Retinal pigment epithelial cell (primary cell): ENCODE measurements around the gene SYP.

ENCODE experiments used
- DNase-seq: peaks from one replicate; pipeline ENCODE4 v3.0.0-alpha.2; 2010; ENCODE audit warnings: low read depth
- H3K4me3 ChIP-seq: 2 replicates; pipeline ENCODE4 v1.5.1; 2011; ENCODE audit warnings: mild to moderate bottlenecking, low read length, control low read depth, moderate library complexity
- TF ChIP-seq, protein P1 (sequence below): conservative IDR thresholded peaks from 2 replicates; pipeline ENCODE4 v1.5.1; 2011; ENCODE audit warnings: low read depth, low read length, control low read depth, inconsistent platforms

Gene SYP

GRCh38 chrX:49210406-49210805 is 10.4 kb upstream of the SYP start:
- TF ChIP-seq, protein P1, sequence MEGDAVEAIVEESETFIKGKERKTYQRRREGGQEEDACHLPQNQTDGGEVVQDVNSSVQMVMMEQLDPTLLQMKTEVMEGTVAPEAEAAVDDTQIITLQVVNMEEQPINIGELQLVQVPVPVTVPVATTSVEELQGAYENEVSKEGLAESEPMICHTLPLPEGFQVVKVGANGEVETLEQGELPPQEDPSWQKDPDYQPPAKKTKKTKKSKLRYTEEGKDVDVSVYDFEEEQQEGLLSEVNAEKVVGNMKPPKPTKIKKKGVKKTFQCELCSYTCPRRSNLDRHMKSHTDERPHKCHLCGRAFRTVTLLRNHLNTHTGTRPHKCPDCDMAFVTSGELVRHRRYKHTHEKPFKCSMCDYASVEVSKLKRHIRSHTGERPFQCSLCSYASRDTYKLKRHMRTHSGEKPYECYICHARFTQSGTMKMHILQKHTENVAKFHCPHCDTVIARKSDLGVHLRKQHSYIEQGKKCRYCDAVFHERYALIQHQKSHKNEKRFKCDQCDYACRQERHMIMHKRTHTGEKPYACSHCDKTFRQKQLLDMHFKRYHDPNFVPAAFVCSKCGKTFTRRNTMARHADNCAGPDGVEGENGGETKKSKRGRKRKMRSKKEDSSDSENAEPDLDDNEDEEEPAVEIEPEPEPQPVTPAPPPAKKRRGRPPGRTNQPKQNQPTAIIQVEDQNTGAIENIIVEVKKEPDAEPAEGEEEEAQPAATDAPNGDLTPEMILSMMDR, result no peak
- H3K4me3 ChIP-seq, result no peak overlapping the region
- no peak for DNase-seq

DNA sequence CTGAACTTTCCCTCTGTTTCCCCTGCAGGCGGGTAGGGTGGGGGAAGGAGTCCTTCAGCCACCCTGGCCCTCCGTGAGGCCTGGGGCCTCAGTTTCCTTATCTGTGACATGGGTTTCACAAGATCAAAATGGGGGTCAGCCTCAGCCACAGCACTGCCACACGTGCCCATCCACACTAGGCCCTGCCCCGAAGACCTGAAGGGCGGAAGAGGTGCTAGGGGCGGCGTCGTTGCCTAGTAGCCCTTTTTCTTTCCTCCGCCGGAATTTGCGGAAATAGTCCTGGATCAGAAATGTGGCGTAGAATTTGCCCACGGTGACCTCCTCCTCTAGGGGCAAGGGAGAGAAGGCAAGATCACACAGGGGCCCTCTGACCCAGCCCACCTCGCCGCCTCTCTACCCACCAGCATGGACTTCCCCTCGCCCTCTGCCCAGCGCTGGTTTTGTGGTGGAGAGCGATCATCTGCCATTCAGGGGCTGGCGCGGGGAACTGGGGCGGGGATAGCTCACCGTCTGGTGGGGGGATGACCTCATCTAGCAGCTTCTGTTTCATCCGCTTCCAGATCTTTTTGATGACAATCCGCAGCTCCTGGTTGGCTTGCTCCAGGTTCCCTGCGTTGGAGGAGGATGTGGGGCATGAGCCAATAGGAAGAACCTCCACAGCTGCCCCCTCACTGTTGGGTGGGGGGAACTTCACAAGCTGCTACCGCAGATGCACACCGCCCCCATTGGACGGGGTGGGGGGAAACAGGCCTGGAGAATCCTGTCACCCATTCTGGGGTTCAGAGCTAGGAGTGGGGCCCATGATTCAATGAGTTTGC is 9.7 kb upstream of the SYP start:
- TF ChIP-seq, protein P1, result no peak
- no peak overlapping the region for H3K4me3 ChIP-seq
- DNase-seq, result no peak

DNA sequence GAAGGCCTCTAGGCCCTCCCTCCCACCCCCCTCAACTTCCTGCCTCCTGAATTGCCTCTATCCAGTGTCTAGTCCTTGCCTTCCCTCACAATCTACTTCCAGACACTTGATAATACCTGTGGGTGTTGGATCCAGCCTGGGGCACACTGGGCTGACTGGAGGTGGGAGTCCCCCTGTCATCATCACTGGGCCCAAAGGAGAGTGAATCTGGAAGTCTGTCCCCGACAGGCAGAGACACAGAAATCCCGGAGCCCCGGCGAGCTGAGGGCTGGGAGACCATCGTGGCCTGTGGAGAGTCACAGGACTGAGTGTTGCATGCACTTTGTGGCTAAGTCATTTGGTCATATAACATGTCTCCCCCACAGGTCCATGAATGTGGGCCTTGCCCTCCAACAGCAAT is 8.4 kb upstream of the SYP start:
- DNase-seq, result no peak
- TF ChIP-seq, protein P1, result no peak
- no peak overlapping the region for H3K4me3 ChIP-seq

GRCh38 chrX:49206543-49206942 is 6.5 kb upstream of the SYP start:
- TF ChIP-seq, protein P1, result no peak
- no peak for DNase-seq
- no peak overlapping the region for H3K4me3 ChIP-seq

GRCh38 chrX:49205443-49205842 is 5.5 kb upstream of the SYP start:
- no peak overlapping the region for H3K4me3 ChIP-seq
- TF ChIP-seq, protein P1, result no peak
- no peak for DNase-seq

DNA sequence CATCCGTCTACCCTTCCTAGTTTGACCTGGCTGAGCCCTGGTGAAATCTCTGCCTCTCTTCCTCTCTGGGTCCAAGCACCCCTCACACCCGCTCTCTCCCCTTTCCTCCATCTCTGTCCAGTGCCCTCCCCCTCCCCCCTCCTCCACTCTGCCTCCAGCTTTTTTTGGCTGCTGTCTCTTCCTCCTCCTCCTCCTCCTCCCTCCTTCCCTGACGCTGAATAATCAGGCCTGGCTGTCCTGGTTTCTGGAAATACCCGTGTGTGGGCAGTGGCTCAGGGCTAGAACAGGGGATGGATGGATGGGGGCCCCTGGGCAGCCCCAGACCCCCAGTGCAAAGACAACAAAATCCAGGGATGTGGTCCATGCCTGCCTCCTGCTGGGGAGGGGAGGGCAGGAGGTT is 4.7 kb upstream of the SYP start:
- no peak for DNase-seq
- TF ChIP-seq, protein P1, result no peak
- H3K4me3 ChIP-seq, result no peak overlapping the region

- no peak overlapping the region for H3K4me3 ChIP-seq
- TF ChIP-seq, protein P1, result no peak
- no peak for DNase-seq
Measured at GRCh38 chrX:49204017-49204416, 4.0 kb upstream of the SYP start.
